SK-N-SH (cell line): ENCODE data around the gene GUCY1A2. TPM values are rescaled to one million over a fixed set of nuclear protein-coding genes. Genes with fewer than 3 reads are reported as not detected.

Experiments
- CTCF ChIA-PET: fragments of 300-600, 350-600 bp; formaldehyde crosslinking; extraction: SDS; loops from one replicate; lab custom pipeline; 2021; lab: Yijun Ruan, JAX
- POLR2A ChIA-PET: fragments of 350-600 bp; sonication (Branson Sonifier 250); formaldehyde crosslinking; extraction: SDS; loops from one replicate; lab custom pipeline; 2020; ENCODE audit warnings: antibody characterized with exemption, inconsistent platforms; lab: Yijun Ruan, JAX
- DNase-seq: peaks from one replicate; pipeline ENCODE4 v3.0.0; 2012
- H2AFZ ChIP-seq: fragments of 200-600 bp; sonication (generic); 2 replicates; pipeline ENCODE4 v1.8.1; 2016; ENCODE audit warnings: antibody characterized with exemption, mild to moderate bottlenecking, low read depth
- H3F3A ChIP-seq: fragments of 200-600 bp; sonication (generic); replicated peaks from 2 replicates; pipeline ENCODE3; 2016; ENCODE audit warnings: antibody characterized with exemption, mild to moderate bottlenecking; ENCODE audit not compliant: insufficient read depth
- H3K27ac ChIP-seq, 2 experiments: fragments of 200-500 bp in 1 of 2; fragments of 200-600 bp in 1 of 2; sonication (Bioruptor generic) in 1 of 2; sonication (generic), shearing (Covaris generic) in 1 of 2; 2 replicates each; pipeline versions ENCODE4 v1.5.1 to v1.6.1; 2014 to 2016; ENCODE audit warnings: low read depth in 2 of 2, inconsistent platforms in 1 of 2, low read length in 1 of 2, mild to moderate bottlenecking in 1 of 2, mixed read lengths in 1 of 2
- H3K27me3 ChIP-seq: fragments of 200-600 bp; sonication (generic), shearing (Covaris generic); 2 replicates; pipeline ENCODE4 v1.6.1; 2016; ENCODE audit warnings: mixed run types; ENCODE audit not compliant: insufficient read depth
- H3K36me3 ChIP-seq, 2 experiments: fragments of 200-500 bp in 1 of 2; fragments of 200-600 bp in 1 of 2; sonication (Bioruptor generic) in 1 of 2; sonication (generic) in 1 of 2; replicated peaks in 1 of 2; 2 replicates each; pipeline versions ENCODE3 to v1.5.1; 2014 to 2016; ENCODE audit warnings: low read length in 1 of 2, mild to moderate bottlenecking in 1 of 2; ENCODE audit not compliant: insufficient read depth in 2 of 2, control insufficient read depth in 1 of 2
- H3K4me1 ChIP-seq, 2 experiments: fragments of 200-500 bp in 1 of 2; fragments of 200-600 bp in 1 of 2; sonication (Bioruptor generic) in 1 of 2; sonication (generic), shearing (Covaris generic) in 1 of 2; 2 replicates each; pipeline versions ENCODE4 v1.5.1 to v1.6.1; 2014 to 2016; ENCODE audit warnings: low read depth in 1 of 2, low read length in 1 of 2, mixed run types in 1 of 2; ENCODE audit not compliant: insufficient read depth in 2 of 2, control insufficient read depth in 1 of 2
- H3K4me2 ChIP-seq: fragments of 200-600 bp; sonication (generic), shearing (Covaris generic); 2 replicates; pipeline ENCODE4 v1.6.1; 2017; ENCODE audit warnings: mixed run types
- H3K4me3 ChIP-seq, 2 experiments: fragments of 200-500 bp in 1 of 2; fragments of 200-600 bp in 1 of 2; sonication (Bioruptor generic) in 1 of 2; sonication (generic), shearing (Covaris generic) in 1 of 2; 2 replicates each; pipeline versions ENCODE4 v1.5.1 to v1.8.1; 2014 to 2016; ENCODE audit warnings: low read depth in 2 of 2, inconsistent platforms in 1 of 2, low read length in 1 of 2, mild to moderate bottlenecking in 1 of 2, mixed read lengths in 1 of 2, moderate library complexity in 1 of 2
- H3K79me2 ChIP-seq: fragments of 200-600 bp; sonication (generic); 2 replicates; pipeline ENCODE4 v1.8.1; 2017; ENCODE audit warnings: mild to moderate bottlenecking; ENCODE audit not compliant: insufficient read depth
- H3K9ac ChIP-seq: fragments of 200-600 bp; sonication (generic); 2 replicates; pipeline ENCODE4 v1.6.1; 2017; ENCODE audit warnings: mixed run types
- H3K9me2 ChIP-seq: fragments of 200-600 bp; sonication (generic); 2 replicates; pipeline ENCODE4 v1.6.1; 2017; ENCODE audit warnings: mixed run types
- H3K9me3 ChIP-seq: fragments of 200-600 bp; sonication (generic); 2 replicates; pipeline ENCODE4 v1.6.1; 2017; ENCODE audit warnings: mixed run types, mild to moderate bottlenecking, moderate library complexity
- H4K20me1 ChIP-seq: fragments of 200-600 bp; sonication (generic); 2 replicates; pipeline ENCODE4 v1.6.1; 2017; ENCODE audit warnings: mild to moderate bottlenecking, mixed run types; ENCODE audit not compliant: insufficient read depth
- CHD2 ChIP-seq: fragments of 150-350 bp; IDR thresholded peaks from 2 replicates; pipeline ENCODE4 v1.6.1; 2018; ENCODE audit warnings: low read length; ENCODE audit not compliant: partially characterized antibody
- ELF1 ChIP-seq: IDR thresholded peaks from 2 replicates; pipeline ENCODE4 v1.4.0; 2012
- FOSL2 ChIP-seq: IDR thresholded peaks from 2 replicates; pipeline ENCODE4 v1.4.0; 2012; ENCODE audit warnings: low read depth, mild to moderate bottlenecking, moderate library complexity, borderline replicate concordance
- GABPA ChIP-seq: IDR thresholded peaks from 2 replicates; pipeline ENCODE4 v1.4.0; 2012; ENCODE audit warnings: low read depth, mild to moderate bottlenecking
- GATA2 ChIP-seq: sonication (generic); formaldehyde crosslinking; IDR thresholded peaks from 2 replicates; pipeline ENCODE4 v1.5.0; 2020; ENCODE audit warnings: mild to moderate bottlenecking, missing genetic modification reagents
- JUND ChIP-seq: IDR thresholded peaks from 2 replicates; pipeline ENCODE4 v1.4.0; 2012
- MXI1 ChIP-seq: IDR thresholded peaks from 2 replicates; pipeline ENCODE4 v1.6.1; 2012; ENCODE audit warnings: mild to moderate bottlenecking, low read depth, low read length, improper control_type of control experiment
- POLR2AphosphoS5 ChIP-seq: IDR thresholded peaks from 2 replicates; pipeline ENCODE4 v1.6.1; 2012; ENCODE audit warnings: low read depth, low read length
- RCOR1 ChIP-seq: fragments of 150-350 bp; IDR thresholded peaks from 2 replicates; pipeline ENCODE4 v1.6.1; 2017; ENCODE audit warnings: antibody characterized with exemption, low read length
- REST ChIP-seq: IDR thresholded peaks from 2 replicates; pipeline ENCODE4 v1.6.1; 2012; ENCODE audit warnings: mild to moderate bottlenecking, low read depth, low read length, moderate library complexity
- RFX5 ChIP-seq: IDR thresholded peaks from 2 replicates; pipeline ENCODE4 v1.6.1; 2012; ENCODE audit warnings: mild to moderate bottlenecking, improper control_type of control experiment, low read length
- TCF12 ChIP-seq: IDR thresholded peaks from 2 replicates; pipeline ENCODE4 v1.4.0; 2012
- TEAD4 ChIP-seq: IDR thresholded peaks from 2 replicates; pipeline ENCODE4 v1.4.0; 2012; ENCODE audit warnings: mild to moderate bottlenecking, borderline replicate concordance; ENCODE audit not compliant: insufficient read depth
- USF1 ChIP-seq: IDR thresholded peaks from 2 replicates; pipeline ENCODE4 v1.4.0; 2012; ENCODE audit warnings: low read depth, borderline replicate concordance
- WGBS: methylation state at CpG from one replicate; pipeline ENCODE4 v1.1.6; 2017; ENCODE audit warnings: low lambda C conversion rate; 5-methylcytosine and 5-hydroxymethylcytosine counted together
- polyA plus RNA-seq, 3 experiments: library from polyadenylated mRNA; depleted of rRNA; stranded (reverse); fragments of >200 nt; gene quantifications; 2 replicates each; pipeline ENCODE4 v1.2.3, GENCODE V29; 2012
- TF ChIP-seq, protein P1 (sequence below): IDR thresholded peaks from 2 replicates; pipeline ENCODE4 v1.4.0; 2012; ENCODE audit warnings: low read depth, borderline replicate concordance
- TF ChIP-seq, protein P2 (sequence below): IDR thresholded peaks from 2 replicates; pipeline ENCODE4 v1.4.0; 2012; ENCODE audit warnings: low read depth

The GUCY1A2 gene
- polyA plus RNA-seq, 1 of the 3 experiments (the other 2 are of a cell fraction), result 0.26 TPM

DNA sequence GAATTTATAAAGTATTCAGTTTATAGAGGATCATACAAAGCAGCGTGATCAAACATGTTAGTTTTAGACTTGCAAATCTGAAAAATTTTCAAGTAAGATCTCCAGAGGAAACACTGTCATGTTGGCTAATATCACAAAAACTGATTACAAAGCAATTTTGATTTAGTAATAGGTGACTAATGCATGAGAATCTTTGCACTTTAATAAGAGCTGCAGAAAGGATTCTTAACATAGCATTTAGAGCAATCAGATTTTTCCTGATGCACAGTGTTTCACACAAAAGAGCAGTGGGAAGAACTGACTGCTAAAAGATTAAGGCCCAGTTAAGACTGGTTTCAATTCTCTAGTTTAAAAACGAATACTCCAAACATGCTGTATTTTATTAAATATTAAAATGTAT, 321.2 kb downstream of the GUCY1A2 start:
- H3K27ac ChIP-seq, result peak overlapping the region in 1 of 2 experiments; percentile 55; a peak in 3 of 4 replicates
- TF ChIP-seq TCF12, result 0 out of 2 replicates have a peak, but pooled peaks have one; percentile 18
- TF ChIP-seq RFX5, result no peak
- TF ChIP-seq FOSL2, result peak; percentile 39; the same call in 1 of the 2 replicates
- TF ChIP-seq JUND, result peak; percentile 17; the same call in 1 of the 2 replicates
- TF ChIP-seq, all 33 proteins: peak for 3
- Histone ChIP-seq H3K4me2 (no peak overlapping the region), H3K36me3 (no peaks in the 10 kb centered on the region), H3K4me1 (0 out of 4 replicates have a peak, but pooled peaks cover 0 to 3% of the 10 kb centered on the region in 2 experiments), H3K79me2 (no peaks in the 10 kb centered on the region), H3F3A (no peaks in the 10 kb centered on the region), H3K4me3 (no peak overlapping the region), H4K20me1 (no peaks in the 10 kb centered on the region), H2AFZ (peak overlapping the region; percentile 74), H3K27me3 (no peaks in the 10 kb centered on the region), H3K9me3 (no peaks in the 10 kb centered on the region), H3K9me2 (no peaks in the 10 kb centered on the region), H3K9ac (peak overlapping the region; percentile 14; the same call in 1 of the 2 replicates)
- ChIA-PET POLR2A (no interaction called here), CTCF (no interaction called here)
- 38% methylated on average over 2 of the region's 2 CpGs for WGBS
- no peak for DNase-seq

DNA sequence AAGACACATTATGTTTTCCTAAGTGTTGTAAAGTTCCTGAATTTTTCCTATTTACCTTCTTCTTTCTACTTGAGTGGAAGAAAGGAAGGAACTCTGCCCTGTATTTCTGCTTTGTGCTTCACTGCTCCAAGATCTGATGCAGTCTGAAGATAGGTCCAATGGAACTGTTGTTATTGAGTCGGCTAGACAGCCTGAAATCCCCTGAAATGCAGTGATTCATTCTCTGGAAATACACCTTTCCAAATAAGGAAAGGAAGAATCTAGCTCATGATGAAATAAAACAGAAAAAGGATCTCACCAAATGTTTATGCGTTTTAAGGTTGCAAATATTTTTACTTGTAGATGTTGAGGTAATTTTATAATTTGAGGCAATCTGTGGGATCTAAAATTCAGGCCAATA, 322.8 kb downstream of the GUCY1A2 start:
- Histone ChIP-seq H3K9ac (no peak overlapping the region), H3K9me2 (no peaks in the 10 kb centered on the region), H3K27me3 (no peaks in the 10 kb centered on the region), H3F3A (no peaks in the 10 kb centered on the region), H2AFZ (peak overlapping the region; percentile 10; the same call in 1 of the 2 replicates), H3K9me3 (no peaks in the 10 kb centered on the region), H3K4me2 (no peak overlapping the region), H3K27ac (peak overlapping the region in 1 of 2 experiments; percentile 22; a peak in 2 of 4 replicates), H3K4me3 (no peak overlapping the region), H3K36me3 (no peaks in the 10 kb centered on the region), H4K20me1 (no peaks in the 10 kb centered on the region), H3K79me2 (no peaks in the 10 kb centered on the region), H3K4me1 (0 out of 4 replicates have a peak, but pooled peaks cover 0 to 3% of the 10 kb centered on the region in 2 experiments)
- DNase-seq, result no peak
- 22% methylated on average over 2 of the region's 2 CpGs for WGBS
- CTCF ChIA-PET, result interaction anchor here (0.6 kb wide), 1 partner anchor 19 kb away, joined by 3 read pairs; no protein-coding TSS in a partner anchor
- POLR2A ChIA-PET, result no interaction called here
- TF ChIP-seq TCF12 (no peak), GATA2 (CRISPR knock-in tag) (no peak), RFX5 (no peak), GABPA (no peak), JUND (0 out of 2 replicates have a peak, but pooled peaks have one; percentile 9), RCOR1 (no peak), POLR2AphosphoS5 (no peak), USF1 (no peak), TEAD4 (no peak), ELF1 (no peak), CHD2 (no peak), REST (no peak), FOSL2 (peak; percentile 29; the same call in 1 of the 2 replicates), MXI1 (no peak)
- TF ChIP-seq, protein P1, sequence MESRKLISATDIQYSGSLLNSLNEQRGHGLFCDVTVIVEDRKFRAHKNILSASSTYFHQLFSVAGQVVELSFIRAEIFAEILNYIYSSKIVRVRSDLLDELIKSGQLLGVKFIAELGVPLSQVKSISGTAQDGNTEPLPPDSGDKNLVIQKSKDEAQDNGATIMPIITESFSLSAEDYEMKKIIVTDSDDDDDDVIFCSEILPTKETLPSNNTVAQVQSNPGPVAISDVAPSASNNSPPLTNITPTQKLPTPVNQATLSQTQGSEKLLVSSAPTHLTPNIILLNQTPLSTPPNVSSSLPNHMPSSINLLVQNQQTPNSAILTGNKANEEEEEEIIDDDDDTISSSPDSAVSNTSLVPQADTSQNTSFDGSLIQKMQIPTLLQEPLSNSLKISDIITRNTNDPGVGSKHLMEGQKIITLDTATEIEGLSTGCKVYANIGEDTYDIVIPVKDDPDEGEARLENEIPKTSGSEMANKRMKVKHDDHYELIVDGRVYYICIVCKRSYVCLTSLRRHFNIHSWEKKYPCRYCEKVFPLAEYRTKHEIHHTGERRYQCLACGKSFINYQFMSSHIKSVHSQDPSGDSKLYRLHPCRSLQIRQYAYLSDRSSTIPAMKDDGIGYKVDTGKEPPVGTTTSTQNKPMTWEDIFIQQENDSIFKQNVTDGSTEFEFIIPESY, result no peak
- TF ChIP-seq, protein P2, sequence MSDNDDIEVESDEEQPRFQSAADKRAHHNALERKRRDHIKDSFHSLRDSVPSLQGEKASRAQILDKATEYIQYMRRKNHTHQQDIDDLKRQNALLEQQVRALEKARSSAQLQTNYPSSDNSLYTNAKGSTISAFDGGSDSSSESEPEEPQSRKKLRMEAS, result no peak
